ENCODE data around the gene PHF8.

Gene PHF8

DNA sequence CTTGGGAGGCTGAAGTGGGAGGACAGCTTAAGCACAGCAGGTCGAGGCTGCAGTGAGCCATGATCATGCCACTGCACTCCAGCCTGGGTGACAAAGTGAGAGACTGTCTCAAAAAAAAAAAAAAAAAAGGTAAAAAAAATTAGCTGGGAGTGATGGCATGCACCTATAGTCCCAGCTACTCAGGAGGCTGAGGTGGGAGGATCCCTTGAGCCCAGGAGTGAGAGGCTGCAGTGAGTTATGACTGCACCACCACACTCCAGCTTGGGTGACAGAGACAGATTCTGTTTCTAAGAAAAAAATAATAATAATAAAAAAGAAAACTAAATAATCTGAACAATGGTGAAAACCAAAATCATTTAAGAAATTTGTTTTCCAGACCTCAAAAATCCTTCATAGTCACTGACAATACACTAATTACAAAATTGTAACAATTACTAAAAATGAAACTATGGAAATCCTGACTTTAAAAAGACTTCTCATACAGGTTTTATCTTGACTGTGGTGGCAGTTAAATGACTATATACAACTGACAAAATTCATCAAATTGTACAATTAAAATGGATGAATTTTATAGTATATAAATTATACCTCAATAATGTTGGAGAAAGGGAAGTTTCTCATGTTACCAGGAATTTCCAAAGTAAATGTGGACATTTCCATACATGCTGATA is 31.3 kb downstream of the PHF8 start:
- no peak for DNase-seq (ENCODE audit: low spot score)

DNA sequence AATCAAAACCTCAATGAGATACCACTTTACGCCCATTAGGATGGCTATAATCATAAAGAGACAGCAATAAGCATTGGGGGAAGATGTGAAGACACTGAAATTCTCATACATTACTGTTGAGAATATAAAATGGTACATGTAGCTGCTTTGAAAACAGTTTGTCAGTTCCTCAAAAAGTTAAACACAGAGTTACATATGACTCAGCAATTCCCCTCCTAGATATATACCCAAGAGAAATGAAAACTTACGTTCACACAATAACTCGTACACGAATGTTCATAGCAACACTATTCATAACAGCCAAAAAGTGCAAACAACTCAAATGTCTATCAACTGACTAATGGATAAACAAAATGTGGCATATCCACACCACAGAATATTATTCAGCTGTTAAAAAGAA is 36.6 kb downstream of the PHF8 start:
- DNase-seq (ENCODE audit: low spot score): no peak

DNA sequence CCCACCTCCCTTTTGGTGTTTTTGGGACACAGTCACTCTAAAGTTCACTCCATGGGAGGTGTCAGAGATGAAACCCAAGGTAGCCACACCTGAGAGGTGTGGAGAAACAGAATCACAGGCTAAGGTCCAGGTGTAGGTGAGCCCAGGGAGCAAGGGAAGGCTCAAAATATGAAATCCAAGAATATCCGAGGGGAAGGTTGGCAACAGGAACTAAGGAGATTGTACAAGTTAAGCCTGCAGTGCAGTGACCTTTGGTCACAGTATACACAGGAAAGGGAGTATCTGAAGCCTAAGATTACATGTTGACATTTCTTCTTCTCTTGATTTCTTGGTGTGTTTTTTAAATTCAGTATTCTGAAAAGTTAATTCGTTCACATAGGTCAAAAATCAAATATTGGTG is 46.5 kb downstream of the PHF8 start:
- DNase-seq (ENCODE audit: low spot score): no peak

DNA sequence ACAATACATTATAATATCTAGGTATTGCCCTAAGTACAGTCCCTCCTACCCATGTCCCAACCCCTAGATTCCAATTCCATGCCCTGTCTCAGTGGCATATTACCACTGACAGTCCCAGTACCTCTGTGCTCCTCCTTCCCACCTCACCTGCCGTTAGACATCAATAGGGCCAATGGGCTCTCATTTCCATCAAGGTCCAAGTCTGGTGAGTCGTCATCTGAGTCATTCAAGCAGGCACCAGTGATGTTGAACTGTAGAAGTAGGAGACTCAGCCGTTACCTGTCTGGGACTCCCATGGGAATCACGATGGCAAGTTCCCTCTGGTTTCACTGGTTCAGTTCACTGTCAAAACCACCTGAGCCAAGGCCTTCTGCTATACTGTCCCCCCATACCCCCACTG is 51.7 kb downstream of the PHF8 start:
- DNase-seq (ENCODE audit: low spot score): no peak

DNA sequence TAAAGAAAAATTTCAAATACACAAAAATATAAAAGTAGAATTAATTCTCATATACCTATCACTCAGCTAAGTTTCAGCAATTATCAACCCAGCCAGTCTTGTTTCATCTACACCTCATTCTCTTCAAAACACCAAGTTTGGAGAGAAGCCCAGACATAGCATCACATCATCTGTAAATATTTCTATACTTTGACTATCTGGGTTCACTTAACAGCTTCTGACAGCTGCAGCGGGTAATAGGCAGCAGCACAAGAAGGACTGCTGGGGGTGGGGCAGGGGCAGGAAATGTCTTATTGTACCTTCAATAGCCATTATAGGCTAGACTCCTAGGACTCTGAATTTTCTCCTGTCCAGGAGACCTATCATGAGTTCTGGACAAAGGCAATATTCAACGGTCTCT is 54.1 kb downstream of the PHF8 start:
- no peak for DNase-seq (ENCODE audit: low spot score)

DNA sequence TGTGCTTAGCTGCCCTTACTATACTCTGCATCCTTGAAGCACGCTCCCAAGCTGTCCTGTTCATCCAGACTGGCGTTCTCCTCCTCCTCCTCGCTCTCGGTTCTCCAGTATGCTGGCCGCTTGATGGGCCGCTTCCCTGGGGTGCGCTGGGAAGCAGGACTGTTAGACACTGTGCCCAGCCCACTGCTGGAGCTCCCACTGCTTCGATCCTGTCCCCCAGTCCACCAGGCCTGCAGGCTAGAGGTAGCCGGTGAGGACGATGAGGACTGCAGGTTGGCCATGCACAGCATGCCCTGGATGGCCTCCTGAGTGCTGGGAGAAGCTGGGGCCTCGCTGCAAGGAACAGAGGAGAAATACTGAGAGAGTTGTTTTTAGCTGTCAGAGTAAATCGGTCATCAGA is 59.4 kb downstream of the PHF8 start:
- DNase-seq (ENCODE audit: low spot score): no peak

DNA sequence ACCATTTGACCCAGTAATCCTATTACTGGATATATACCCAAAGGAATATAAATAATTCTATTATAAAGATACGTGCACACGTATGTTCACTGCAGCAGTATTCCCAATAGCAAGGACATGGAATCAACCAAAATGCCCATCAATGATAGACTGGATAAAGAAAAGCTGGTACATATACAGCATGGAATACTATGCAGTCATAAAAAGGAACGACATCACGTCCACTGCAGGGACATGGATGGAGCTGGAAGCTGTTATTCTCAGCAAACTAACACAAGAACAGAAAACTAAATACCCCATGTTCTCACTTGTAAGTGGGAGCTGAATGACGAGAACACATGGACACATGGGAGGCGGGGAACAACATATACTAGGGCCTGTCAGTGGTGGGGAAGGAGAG is 69.7 kb downstream of the PHF8 start:
- no peak for DNase-seq (ENCODE audit: low spot score)

DNA sequence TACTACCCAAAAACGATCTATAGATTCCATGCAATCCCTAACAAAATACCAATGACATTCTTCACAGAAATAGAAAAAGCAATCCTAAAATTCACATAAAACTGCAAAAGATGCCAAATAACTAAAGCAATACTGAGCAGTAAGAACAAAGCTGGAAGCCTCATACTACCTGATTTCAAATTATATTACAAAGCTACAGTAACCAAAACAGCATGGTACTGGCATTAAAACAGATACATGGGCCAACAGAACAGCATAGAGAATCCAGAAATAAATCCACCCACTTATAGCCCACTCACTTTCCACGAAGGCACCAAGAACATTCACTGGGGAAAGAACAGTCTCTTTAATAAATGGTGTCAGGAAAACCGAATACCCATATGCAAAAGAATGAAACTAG is 74.7 kb downstream of the PHF8 start:
- no peak for DNase-seq (ENCODE audit: low spot score)

DNA sequence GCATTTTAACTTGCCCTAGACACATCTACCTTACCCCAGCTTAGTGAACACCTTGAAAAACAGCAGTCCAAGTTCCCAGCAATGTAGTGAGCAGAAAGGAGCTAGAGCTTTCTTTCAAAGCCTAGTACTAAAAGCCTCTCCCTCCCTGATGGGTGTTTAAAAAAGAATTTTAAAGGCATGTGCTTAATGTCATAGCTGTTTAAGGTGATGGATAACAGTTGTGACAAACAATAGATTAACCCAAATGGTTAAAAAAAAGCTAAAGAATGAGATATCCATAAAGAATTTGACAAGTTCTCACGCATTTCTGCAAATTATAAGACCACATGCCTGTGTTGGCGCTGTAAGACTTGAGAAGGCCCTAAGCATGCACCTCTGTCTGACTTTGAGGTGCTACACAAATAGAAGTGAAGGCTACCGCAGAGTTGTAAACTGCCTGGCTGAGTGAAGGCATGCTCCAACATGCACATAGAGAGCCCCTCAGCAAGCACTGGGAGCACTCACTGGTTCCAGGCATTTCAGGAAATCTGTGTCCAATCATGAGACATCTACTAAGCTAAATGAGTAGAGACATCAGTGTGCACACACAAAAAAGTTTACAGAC is 94.0 kb downstream of the PHF8 start:
- DNase-seq (ENCODE audit: low spot score): no peak

DNA sequence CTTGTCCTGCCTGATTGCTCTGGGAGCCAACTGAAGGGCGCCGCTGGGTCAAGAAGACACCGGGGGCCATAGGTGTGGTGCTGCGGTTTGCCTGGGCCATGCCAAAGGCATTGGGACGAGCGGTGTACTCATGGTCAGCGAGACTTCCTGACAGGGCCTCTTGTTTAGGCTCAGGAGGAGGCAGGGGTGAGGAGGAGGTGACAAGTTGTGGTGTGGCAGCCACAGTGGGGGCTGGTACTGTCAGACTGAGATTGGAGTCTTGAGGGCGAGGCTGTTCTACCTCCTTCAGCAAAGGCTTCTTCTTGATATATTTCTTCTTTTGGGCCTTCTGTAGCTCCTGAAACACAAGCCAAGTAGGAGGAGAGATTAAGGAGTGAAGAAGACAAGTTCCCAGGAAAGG is 104.1 kb downstream of the PHF8 start:
- no peak for DNase-seq (ENCODE audit: low spot score)

DNA sequence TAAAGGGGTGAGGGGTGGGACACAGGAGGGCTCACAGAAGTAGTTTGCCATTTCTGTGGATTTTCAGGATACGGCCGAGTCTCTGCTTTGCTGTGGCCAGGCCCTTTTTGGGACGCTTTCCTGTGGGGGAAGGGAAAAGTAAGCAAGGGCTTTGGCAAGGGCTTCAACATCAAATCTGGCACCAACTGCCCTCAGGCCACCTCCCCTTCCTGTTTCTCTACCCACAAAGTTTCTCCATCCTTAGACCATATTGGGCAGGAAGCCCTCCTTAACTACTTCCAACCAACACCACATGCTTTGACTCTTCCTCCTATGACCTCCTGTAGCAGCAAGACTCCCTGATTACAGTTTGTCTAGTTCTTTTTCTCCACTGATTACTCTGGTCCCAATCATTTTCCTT is 105.1 kb downstream of the PHF8 start:
- no peak for DNase-seq (ENCODE audit: low spot score)

DNA sequence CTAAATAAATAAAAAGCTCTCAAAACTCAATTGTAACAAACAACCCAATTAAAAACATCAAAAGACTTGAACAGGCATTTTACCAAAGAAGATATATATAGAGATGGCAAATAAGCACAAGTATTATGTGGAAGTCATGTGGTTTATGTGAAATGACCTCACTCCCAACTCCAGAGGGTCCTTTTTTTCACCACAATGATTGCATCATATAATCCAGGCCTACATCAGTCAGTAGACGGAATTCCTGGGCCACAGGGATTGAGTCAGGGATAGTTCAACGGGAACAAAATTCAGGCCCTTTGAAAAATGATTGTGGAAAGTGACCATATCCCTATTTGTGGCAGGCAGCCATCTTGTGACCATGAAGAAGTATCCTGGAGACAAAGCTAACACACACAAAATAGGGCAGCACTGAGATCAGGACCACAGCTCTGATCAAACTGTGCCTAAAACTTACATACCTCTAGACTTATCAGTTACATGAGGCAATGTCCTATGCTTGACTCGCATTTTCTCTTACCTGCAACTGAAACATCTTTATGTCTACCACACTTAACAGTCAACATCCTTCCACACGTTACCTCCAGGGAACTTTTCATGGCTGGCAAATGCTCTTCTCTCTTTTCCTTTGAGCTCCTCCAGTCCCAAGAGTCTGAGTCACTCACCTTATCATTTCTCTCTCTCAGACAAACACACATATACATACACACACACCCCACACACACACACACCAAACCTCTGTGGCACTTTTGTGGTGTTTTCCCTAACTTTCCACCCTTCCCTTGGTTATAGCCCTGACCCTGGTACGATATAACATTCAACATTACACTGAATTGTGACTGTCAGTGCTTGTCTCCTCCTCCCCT is 113.5 kb downstream of the PHF8 start:
- no peak for DNase-seq (ENCODE audit: low spot score)

DNA sequence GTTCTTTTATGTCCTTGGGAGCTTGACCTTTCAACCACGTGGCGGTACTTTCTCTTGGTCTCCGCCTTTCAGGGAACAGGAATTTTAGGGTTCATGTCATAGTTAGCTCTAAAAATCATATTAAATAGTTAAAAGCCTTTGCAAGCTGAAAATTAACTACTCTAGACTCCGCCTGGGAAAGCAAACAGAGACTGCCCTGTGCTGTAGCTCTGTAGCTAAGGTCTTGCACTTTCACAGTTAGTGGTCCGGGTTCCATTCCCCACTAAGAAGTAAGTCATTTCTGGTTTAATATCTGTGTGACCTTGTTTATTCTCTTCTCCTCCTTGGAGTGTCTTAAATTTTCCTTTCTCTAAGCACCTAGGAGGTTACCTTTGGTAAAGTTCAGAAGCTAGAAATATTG is 118.2 kb downstream of the PHF8 start:
- no peak for DNase-seq (ENCODE audit: low spot score)

DNA sequence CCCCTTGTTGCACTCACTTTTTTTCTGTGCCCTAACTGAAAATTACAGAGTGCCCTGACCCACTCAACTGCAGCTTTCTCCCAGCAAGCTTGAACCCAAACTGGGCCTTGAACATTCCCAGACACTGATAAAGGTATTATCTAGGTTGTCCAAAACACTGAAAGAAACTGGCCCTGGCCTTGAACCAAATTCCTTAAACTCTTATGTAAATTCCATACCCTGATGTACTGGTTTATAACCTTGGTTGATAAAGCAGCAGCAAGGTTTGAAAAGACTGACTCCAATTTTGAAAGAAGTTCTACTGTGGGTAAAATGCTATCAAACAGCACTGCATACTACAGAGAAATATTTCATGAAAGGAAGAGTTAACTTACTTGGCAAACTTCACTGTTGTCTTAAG is 125.6 kb downstream of the PHF8 start:
- no peak for DNase-seq (ENCODE audit: low spot score)

DNA sequence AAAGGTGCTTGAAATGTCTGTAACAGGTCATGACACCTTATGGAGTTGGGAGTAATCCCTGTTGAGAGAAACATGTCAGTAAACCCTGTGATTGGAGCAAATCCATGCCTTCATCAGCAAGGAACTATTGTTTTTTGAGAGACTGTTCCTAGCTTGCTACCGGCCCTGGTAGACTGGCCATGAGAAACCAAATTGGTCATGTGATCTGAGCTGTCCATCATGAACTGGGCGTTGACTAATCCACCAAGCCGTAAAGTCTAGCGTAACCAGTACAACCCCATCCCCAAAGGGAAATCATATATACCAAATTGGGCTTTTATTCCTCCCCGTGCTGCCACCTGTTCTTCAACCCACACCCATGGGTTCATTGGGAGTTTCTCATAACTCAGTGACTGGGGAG is 143.7 kb downstream of the PHF8 start:
- DNase-seq (ENCODE audit: low spot score): no peak

DNA sequence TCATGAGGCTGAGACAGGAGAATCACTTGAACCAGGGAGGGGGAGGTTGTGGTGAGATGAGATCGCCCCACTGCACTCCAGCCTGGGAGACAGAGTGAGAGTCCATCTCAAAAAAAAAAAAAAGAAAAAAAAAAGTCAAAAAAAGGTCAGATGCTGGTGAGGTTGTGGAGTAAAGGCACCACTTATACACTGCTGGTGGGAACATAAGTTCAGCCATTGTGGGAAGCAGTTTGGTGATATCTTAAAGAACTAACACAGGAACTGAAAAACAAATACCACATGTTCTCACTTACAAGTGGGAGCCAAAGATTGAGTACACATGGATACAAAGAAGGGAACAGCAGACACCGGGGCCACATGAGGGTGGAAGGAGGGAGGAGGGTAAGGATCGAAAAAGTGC is 149.0 kb downstream of the PHF8 start:
- DNase-seq (ENCODE audit: low spot score): no peak

All from germinal center (tissue), 1 donor.